ENCODE results near the gene CNOT6L.

Gene CNOT6L

GRCh38 chr4:77856152-77856551, 37.0 kb upstream of the CNOT6L start:
- ChIA-PET POLR2A (no interaction called here), CTCF (interaction anchor here (0.8 to 1.9 kb wide), 3 partner anchors 9 to 39 kb away, joined by 3 to 4 read pairs (median 4); no protein-coding TSS in a partner anchor)
- DNase-seq (ENCODE audit: extremely low spot score): no peak
- TF ChIP-seq CTCF (IDR thresholded peaks at IDR 0.05; ENCODE audit: control extremely low read depth, extremely low read depth, low read depth, missing control alignments): no peak

- CTCF ChIA-PET: no interaction called here
Observed at GRCh38 chr4:77854431-77855111, 35.4 kb upstream of the CNOT6L start.

GRCh38 chr4:77852892-77853495, 33.8 kb upstream of the CNOT6L start:
- CTCF ChIA-PET: interaction anchor here (1.2 kb wide), 1 partner anchor 9 kb away, joined by 4 read pairs; the partner anchor contains the start of gene MRPL1
- TF ChIP-seq CTCF (IDR thresholded peaks at IDR 0.05; ENCODE audit: control extremely low read depth, extremely low read depth, low read depth, missing control alignments): no peak
- peak; percentile 42 for DNase-seq (ENCODE audit: extremely low spot score)
- POLR2A ChIA-PET: interaction anchor here (1.0 kb wide), 1 partner anchor 10 kb away, joined by 5 read pairs; the partner anchor contains the start of gene MRPL1

More at GRCh38 chr4:77854431-77855111, 35.4 kb upstream of the CNOT6L start:
- DNase-seq (ENCODE audit: extremely low spot score): no peak
- TF ChIP-seq CTCF (IDR thresholded peaks at IDR 0.05; ENCODE audit: control extremely low read depth, extremely low read depth, low read depth, missing control alignments): no peak
- POLR2A ChIA-PET: no interaction called here

GRCh38 chr4:77849278-77849965, 30.3 kb upstream of the CNOT6L start:
- ChIA-PET POLR2A (no interaction called here), CTCF (interaction anchor here (1.0 kb wide), 1 partner anchor 12 kb away, joined by 3 read pairs; no protein-coding TSS in a partner anchor)
- no peak for TF ChIP-seq CTCF (IDR thresholded peaks at IDR 0.05; ENCODE audit: control extremely low read depth, extremely low read depth, low read depth, missing control alignments)
- no peak for DNase-seq (ENCODE audit: extremely low spot score)

GRCh38 chr4:77848508-77848907, 29.3 kb upstream of the CNOT6L start:
- ChIA-PET CTCF (no interaction called here), POLR2A (no interaction called here)
- no peak for DNase-seq (ENCODE audit: extremely low spot score)
- no peak for TF ChIP-seq CTCF (IDR thresholded peaks at IDR 0.05; ENCODE audit: control extremely low read depth, extremely low read depth, low read depth, missing control alignments)

- CTCF ChIA-PET: no interaction called here
- no peak for TF ChIP-seq CTCF (IDR thresholded peaks at IDR 0.05; ENCODE audit: control extremely low read depth, extremely low read depth, low read depth, missing control alignments)
- POLR2A ChIA-PET: no interaction called here
- DNase-seq (ENCODE audit: extremely low spot score): no peak
Observed at GRCh38 chr4:77845929-77846328, 26.8 kb upstream of the CNOT6L start.

Measured in GM10248 (cell line).